ENCODE measurements around the gene EP400.

GRCh38 chr12:131965073-131965472 lies 15.3 kb downstream of the EP400 start:
- TF ChIP-seq, protein P1, sequence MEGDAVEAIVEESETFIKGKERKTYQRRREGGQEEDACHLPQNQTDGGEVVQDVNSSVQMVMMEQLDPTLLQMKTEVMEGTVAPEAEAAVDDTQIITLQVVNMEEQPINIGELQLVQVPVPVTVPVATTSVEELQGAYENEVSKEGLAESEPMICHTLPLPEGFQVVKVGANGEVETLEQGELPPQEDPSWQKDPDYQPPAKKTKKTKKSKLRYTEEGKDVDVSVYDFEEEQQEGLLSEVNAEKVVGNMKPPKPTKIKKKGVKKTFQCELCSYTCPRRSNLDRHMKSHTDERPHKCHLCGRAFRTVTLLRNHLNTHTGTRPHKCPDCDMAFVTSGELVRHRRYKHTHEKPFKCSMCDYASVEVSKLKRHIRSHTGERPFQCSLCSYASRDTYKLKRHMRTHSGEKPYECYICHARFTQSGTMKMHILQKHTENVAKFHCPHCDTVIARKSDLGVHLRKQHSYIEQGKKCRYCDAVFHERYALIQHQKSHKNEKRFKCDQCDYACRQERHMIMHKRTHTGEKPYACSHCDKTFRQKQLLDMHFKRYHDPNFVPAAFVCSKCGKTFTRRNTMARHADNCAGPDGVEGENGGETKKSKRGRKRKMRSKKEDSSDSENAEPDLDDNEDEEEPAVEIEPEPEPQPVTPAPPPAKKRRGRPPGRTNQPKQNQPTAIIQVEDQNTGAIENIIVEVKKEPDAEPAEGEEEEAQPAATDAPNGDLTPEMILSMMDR (IDR thresholded peaks at IDR 0.05; ENCODE audit: control extremely low read depth in 1 of 3, insufficient read depth in 1 of 3, low read depth in 1 of 3, low read length in 3 of 3), result no peak
- TF ChIP-seq POLR2A (IDR thresholded peaks at IDR 0.05; ENCODE audit: control extremely low read depth in 1 of 2, low read depth in 2 of 2, low read length in 2 of 2) (no peak), MAFK (IDR thresholded peaks at IDR 0.05; ENCODE audit: low read depth, low read length) (no peak), JUN (IDR thresholded peaks at IDR 0.05; ENCODE audit: low read depth, low read length) (no peak), EGR1 (IDR thresholded peaks at IDR 0.05; ENCODE audit: borderline replicate concordance, low read depth, low read length) (no peak), EP300 (IDR thresholded peaks at IDR 0.05; ENCODE audit: borderline replicate concordance in 1 of 2, low read depth in 2 of 2, low read length in 2 of 2) (no peak), TAF1 (IDR thresholded peaks at IDR 0.05; ENCODE audit: low read depth, low read length) (no peak)
- TF ChIP-seq, protein P2, sequence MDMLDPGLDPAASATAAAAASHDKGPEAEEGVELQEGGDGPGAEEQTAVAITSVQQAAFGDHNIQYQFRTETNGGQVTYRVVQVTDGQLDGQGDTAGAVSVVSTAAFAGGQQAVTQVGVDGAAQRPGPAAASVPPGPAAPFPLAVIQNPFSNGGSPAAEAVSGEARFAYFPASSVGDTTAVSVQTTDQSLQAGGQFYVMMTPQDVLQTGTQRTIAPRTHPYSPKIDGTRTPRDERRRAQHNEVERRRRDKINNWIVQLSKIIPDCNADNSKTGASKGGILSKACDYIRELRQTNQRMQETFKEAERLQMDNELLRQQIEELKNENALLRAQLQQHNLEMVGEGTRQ (IDR thresholded peaks at IDR 0.05; ENCODE audit: low read length), result no peak
- TF ChIP-seq, protein P3, sequence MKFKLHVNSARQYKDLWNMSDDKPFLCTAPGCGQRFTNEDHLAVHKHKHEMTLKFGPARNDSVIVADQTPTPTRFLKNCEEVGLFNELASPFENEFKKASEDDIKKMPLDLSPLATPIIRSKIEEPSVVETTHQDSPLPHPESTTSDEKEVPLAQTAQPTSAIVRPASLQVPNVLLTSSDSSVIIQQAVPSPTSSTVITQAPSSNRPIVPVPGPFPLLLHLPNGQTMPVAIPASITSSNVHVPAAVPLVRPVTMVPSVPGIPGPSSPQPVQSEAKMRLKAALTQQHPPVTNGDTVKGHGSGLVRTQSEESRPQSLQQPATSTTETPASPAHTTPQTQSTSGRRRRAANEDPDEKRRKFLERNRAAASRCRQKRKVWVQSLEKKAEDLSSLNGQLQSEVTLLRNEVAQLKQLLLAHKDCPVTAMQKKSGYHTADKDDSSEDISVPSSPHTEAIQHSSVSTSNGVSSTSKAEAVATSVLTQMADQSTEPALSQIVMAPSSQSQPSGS (IDR thresholded peaks at IDR 0.05; ENCODE audit: low read length), result no peak

All from H1 (cell line).